HuH-7.5 (cell line): ENCODE data around the gene ALDOC.
A peak's percentile ranks its signal among the peaks of the same experiment; 100 is the strongest.
"Not testable (repeated sequence)": the region's sequence is repeated elsewhere in the genome, so short reads cannot be mapped to it uniquely, and the experiment has no call there.

Source experiments
- DNase-seq: peaks from one replicate; pipeline ENCODE4 v3.0.0; 2011; ENCODE audit warnings: low spot score

Gene ALDOC

DNA sequence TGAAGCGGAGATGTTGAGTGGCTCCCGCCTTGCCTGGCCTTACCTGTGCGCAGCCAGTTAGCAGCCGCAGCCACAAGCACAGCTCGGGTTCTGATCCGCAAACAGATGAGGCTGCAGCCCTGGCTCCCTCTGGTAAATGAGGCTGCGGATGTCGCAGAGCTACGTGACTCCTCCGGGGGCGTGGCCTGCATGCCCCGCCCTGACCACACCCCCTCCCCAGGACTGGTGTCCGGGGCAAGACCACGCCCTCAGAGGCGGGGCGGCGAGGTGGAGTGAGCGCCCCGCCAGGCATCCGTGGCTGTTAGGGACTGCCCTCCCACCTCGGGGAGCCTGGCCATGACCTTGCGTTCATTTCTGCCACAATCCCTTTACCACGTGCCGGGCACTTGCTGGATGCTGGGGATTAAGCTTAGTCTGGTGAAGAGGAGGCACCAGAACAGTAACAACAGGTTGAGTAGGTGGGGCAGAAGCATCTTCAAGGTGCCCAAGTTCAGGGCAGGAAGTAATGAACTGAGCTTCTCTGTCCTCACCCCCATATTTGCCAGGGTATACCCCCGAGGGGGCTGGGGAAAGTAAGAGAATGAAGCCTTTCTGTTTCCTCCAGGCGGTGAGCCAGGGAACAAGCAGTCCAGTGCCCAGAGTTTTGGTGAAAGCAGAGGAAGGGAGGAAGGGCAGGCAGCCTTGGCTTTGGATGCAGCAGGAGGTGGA lies at the start of gene ALDOC:
ALDOC (minus strand) TSS at position 138 of the 708 bp plus-strand sequence. CDS start 1,363 bp downstream, outside the sequence.
- DNase-seq, result peak; percentile 97

DNA sequence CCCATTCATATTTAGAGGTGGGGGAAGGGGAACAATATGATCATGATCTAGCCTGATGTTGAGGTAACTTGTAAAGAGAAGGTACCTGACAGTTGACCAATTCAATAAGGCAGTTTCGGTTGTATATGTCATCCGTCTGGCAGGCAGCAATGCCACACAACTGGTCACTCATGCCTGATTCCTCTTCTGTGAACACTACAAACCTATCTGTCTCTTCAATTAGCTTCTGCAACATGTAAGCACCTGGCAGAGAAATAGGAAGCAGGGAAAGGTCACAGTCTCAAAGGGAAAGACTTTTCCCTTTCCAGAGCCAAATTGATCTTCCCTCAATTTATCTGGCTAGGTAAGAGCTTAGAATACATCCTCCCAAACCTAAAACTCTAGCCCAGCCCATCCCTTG lies 47.5 kb upstream of the ALDOC start:
- no peak for DNase-seq

DNA sequence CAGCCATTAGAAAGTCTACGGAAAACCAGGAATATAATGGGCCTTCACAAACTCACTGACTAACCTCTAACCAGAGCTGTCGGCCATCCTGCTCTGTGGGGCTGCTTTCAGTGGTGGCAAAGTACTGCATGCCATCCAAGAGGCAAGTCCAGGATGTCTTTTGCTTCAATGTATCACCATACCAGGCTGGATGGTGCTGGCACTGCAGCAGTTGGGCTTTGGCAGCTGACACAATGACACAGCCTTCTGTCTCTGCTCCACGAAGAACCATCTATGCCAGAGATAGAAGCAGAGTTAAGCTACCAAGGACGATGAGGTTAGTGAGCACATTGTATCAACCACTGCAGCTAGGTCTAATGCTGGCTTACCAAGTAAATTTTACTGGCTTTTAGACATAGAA lies 47.0 kb upstream of the ALDOC start:
- no peak for DNase-seq

GRCh38 chr17:28622186-28622585 lies 45.5 kb upstream of the ALDOC start:
- DNase-seq, result no peak

GRCh38 chr17:28620010-28620409 lies 43.3 kb upstream of the ALDOC start:
- no peak for DNase-seq

- DNase-seq, result no peak
Measured at GRCh38 chr17:28618464-28618863, 41.8 kb upstream of the ALDOC start.

GRCh38 chr17:28616281-28616680 lies 39.6 kb upstream of the ALDOC start:
- no peak for DNase-seq

DNA sequence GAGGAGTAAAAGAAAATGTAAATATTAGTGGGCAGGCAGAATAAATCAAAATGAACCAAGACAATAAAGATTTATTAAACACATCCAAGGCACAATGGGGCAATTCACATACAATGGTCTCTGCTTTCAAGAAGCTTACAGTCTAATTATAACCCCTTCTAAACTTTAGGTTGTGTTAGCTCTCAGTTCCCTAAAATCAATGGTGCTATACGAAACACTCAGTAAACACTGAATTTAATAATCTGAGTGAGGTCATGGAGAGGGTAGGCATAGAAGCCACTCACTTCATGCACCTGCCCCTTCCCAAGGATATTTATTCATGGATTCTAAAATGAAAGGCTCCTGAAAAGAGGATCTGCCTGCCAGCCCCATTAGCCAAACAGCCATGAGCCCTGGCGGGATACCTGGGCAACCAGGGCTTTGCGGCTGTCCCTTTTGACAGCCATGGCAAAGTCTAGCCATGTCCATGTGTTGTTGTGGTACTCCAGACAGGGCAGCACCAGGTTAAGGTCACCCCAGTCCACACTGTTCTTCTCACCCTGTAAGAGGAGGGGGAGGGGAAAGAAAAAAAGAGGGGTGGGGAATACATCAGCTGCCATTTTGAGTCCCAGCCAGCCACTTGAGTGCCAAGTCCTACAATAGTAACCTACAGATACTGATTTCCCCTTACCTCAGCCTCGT lies 38.7 kb upstream of the ALDOC start:
- no peak for DNase-seq

DNA sequence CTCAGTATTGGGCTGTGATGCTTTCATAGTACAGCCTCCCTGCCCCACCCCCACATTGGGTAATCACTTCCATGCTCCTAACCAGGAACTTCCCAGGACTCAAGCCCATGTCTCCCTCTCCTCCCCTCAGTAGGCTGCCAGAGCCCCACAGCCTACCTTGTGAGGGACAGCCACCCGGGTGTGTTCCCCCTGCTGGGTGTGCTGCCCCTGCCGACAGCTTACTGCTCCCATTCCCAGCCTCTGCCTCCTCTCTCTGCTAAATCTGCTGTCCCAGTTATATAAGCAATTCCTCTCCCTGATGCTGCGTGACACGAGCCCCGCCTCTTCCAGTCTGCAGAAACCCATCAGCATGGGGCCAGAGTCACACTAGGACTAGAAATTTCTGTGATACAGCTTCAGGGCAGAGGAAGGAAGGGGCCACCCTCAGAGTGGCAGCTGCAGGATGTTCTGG lies 37.3 kb upstream of the ALDOC start, which contains the start of gene RSKR:
RSKR (minus strand) TSS at position 255 of the 451 bp plus-strand sequence; CDS start at position 231, 24 bp downstream.
- DNase-seq, result no peak

DNA sequence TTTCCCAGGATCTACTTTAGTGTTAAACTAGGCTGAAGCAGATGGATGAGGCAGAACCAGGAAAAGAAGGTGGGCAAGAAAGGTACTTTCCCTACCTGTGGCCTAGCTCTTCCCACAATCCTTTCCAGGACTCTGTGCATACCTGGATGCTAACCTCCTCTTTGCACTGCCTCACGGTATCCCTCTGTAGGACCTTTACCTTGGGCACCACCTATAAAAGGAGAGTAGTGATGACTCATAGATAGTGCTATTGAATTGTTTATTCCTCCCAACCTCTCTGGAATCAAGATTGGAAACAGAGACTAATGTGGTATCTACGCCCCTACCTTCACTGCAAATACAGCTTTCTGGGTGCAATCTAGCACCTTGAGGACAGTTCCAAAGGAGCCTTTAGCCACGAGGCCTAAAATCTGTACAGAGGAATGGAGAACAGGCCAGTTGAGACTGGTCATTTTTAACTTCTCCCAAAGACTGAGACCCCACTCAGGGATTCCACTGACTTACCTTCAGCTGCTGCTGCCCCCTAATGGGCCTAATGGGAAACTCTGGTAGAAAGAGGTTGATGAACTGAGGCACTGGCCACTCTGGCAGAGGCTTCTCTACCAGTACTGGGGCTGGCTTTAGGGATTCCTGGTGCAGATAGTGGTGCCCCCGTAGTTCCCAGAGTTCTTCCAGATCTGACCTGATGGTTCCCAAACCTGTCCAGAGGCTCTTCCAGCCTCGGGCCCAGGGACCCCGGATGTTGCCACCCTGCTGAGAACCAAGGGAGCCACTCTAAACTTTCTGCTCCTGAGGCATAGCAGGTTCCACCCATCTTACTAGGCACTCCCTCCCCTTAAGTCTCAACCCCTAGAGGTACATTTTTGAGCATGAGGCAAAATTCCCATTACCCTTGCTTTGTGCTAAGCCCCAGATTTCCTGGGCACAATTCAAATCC lies 36.5 kb upstream of the ALDOC start:
- peak; percentile 41 for DNase-seq

- DNase-seq, result no peak
Measured at GRCh38 chr17:28612531-28612930, 35.8 kb upstream of the ALDOC start.

DNA sequence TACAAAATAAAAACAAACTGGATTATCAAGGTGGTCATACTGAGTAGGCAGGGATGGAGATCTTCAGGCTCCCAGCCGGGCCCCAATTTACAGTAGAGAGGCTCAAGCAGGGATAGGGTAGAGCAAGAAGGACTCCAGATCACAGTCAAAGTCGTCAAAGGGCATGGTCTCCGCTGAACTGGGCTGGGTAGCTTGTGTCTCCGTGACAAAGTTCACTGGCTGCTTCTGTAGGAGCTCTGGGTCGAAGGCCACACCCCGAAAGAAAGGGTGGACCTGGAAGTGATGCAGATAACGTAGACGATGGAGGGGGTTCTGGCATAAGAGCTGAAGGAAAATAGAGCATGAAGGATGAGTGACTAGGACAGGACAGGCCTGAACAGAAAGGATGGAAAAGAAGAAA lies 33.7 kb upstream of the ALDOC start:
- DNase-seq, result no peak

DNA sequence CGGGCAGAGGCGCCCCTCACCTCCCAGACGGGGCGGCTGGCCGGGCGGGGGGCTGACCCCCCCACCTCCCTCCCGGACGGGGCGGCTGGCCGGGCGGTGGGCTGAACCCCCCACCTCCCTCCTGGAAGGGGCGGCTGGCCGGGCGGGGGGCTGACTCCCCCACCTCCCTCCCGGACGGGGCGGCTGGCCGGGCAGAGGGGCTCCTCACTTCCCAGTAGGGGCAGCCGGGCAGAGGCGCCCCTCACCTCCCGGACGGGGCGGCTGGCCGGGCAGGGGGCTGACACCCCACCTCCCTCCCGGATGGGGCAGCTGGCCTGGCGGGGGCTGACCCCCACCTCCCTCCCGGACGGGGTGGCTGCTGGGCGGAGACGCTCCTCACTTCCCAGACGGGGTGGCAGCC lies 27.3 kb upstream of the ALDOC start:
- not testable (repeated sequence) for DNase-seq

DNA sequence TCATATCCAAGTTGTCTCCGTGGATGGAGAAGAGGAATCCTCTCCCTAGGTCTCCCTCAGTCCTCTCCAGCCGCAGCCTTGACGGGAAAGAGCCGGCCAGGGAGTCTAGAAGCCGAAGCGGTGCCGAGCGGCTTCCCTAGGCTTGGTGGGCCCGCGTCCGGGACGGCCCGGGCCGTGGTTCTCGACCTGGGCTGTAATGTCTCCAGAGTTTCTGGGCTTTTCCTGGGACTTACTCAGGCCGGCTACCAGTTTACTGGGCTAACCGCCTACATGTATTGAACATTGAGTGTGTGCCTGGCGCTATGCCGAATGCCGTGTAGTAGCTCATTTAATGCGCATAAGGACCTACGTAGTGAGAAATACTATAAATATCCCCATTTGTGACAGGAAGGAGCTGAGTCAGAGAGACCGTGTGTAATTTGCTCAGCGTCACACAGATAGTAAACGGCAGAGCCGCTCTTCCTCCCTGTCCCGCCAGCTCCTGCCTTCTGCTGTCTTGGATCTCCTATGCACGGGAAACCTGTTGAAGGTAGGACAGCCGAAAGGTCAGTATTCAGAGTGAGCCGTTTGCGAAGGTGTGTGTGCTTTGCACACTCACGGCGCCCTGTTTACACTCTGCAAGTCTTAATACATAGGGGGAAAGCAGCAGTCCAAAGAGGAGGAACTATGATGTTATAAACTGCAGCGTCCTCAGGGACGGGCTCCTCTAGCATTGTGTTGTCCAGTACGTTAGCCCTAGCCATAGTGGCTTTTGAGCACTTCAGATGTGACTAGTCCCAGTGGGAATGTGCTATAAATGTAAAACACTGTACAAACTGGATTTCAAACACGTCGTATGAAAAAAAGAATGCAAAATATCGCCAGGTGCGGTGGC lies 22.9 kb upstream of the ALDOC start:
- peak; percentile 53 for DNase-seq

- peak; percentile 95 for DNase-seq
Measured at GRCh38 chr17:28598799-28599310, 22.2 kb upstream of the ALDOC start, which contains the start of gene SPAG5. Gene SPAG5 (minus strand): TSS chr17:28599025. CDS start chr17:28598946, 79 bp downstream.

DNA sequence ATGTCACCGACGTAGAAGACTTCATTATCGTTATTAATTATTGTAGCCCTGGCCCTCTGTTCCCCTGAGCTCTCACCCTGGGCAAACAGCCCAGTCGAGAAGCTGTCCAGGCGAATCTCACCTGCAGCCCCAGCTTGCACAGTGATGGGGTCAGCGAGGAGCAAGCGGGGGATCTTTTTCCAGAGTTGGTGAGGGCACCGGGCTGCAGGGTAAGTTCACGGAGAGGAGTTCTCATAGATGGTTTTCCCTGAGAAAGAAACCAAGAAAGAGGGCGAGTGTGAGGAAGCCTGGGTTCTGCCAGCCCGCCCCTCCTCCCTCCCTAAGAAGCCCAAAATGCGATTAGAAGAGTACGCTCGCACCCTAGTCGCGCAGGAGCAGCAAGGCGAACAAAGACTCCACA lies 21.7 kb upstream of the ALDOC start:
- no peak for DNase-seq

GRCh38 chr17:28597606-28598383 lies 21.1 kb upstream of the ALDOC start:
- DNase-seq, result peak; percentile 62

DNA sequence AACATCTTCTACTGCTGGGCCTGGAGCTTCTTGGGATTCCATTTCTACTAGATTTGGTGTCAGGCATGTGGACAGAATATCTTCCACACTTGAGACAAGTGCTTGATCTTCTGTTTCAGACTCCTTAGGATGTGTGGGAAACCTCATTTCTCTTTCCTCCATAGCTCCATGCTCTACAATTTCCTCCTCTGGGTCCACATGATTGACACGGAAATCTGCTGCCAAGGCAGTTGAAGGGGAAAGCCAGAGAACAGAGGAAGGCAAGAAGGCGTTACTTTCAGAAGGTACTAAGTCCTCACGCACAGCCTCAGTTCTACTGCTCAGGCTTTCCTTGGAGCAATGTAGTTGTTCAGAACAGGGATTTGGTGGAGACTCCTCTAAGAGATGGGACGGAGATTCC lies 15.6 kb upstream of the ALDOC start:
- DNase-seq, result no peak

GRCh38 chr17:28585851-28586250 lies 9.2 kb upstream of the ALDOC start:
- no peak for DNase-seq

DNA sequence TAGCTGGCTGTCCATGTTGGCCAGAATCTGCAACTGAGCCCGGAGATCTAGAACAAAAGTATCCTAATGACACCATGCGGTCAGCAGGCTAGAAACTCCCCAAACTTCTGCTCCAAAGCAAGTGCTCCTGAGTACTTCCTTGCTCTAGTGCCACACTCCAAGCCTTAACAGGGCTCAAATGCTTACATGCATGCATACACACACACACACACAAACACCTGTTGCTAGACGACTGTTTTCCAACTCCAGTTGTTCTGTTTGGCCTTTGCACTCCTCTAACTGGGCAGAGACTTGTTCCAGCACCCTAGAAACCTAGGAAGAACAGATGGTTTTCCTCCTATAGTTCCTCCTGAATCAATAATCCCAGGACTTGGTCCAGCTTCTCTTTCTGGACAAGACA lies 7.7 kb upstream of the ALDOC start:
- DNase-seq, result no peak
